HG03439 (cell line): ENCODE data around the gene BIN1.

Experiments used
- ATAC-seq: cut with Tn5 transposase; IDR thresholded peaks from one replicate; pipeline ENCODE4 v1.9.1; 2021; ENCODE audit warnings: mild to moderate bottlenecking, moderate library complexity; ENCODE audit not compliant: unreplicated experiment

Gene BIN1

DNA sequence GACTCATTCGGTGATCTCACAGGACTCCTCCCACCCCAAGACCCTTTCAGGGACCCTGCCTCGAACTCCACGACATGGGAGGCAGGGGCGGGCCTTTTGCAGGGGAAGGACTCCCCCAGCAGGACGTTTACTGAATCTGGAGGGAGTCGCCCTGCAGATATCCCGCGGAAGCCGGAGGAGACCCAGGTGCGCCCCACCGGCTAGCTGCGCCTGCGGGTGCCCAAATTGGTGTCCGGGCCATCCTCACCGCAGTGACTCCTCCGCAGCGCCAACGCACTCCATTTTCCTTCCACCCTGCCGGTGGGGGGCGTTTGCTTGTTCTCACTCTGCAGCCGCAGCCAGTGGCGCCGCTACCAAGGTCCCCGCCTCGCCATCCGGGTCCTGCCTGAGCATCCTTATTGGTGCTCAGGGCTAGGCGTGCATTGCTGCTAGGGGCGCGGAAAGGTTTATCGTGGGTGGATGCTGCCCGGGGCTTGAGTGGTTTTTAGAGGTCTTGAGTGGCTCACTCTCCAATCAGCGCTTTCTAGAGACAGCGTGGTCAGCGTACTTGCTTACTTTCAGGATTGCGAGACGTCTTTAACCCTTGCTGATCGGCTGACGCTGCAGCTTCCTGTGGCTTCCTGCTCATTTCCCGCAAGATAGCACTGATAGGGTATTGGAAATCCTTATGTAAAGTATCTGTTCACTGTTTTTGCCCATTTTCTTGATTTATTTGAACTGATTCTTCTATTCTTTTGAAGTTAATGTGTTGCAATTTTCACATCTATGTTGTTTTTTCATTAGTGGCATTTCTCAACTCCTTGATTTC lies 81.4 kb downstream of the BIN1 start:
- ATAC-seq = peak; percentile 94

DNA sequence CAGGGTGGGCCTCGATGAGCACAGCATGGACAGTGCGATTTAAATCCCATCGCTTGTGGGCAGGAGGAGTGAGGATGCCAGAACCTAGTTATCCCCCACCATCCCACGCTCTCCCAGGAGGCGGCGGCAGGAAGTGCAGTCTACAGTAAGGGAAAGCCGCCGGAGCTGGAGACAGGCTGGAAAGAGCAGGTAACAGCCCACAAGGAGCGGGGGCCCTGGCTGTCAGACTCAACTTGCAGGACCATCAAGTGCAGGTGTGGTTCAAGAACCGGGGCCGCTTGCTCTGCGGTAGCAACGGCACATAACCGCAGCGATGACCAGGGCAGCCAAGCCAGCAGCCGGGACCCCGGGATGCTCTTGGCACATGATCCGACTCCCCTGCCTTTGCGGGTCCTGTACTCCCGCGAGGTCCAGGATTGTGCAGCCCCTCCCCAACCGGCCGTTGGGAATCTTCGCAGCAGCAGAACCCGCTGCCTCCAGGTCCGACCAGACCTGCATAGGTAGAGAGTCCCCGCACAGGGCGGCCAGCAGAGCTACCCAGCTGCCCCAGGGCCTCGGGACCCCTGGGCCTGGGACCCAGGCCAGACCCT lies 82.1 kb downstream of the BIN1 start:
- ATAC-seq = no peak

DNA sequence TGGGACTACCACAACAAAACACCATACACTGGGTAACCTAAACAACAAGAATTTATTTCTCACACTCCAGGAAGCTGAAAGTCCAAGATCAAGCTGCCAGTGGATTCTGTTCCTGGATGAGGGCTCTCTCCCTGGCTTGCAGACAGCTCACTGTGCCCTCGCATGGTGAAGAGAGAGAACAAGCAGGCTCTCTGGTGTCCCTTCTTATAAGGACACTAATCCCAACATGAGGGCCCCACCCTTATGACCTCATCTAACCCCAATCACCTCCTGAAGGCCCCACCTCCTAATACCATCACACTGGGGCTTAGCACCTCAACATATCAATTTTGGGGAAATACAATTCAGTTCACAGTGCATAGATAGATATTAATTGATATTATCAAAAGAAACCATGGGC lies 83.5 kb downstream of the BIN1 start:
- no peak for ATAC-seq

DNA sequence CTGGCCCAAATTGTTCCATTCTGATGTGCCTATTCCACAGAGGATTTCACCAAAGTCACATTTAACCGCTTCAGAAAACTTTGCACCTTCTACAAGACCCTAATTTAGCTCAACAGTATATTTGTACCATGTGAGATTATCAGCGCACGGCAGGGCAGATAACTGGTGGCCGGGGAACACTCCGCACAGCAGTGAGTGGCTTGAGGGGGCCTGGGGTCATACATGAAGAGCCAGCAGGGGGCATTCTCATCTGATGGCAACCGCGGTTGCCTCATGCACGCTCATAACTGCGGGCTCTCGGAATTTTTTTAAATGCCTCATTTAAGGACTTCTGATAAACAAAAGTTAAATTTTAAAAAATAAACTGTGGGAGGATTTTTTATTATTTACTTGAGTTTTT lies 84.1 kb downstream of the BIN1 start:
- no peak for ATAC-seq

DNA sequence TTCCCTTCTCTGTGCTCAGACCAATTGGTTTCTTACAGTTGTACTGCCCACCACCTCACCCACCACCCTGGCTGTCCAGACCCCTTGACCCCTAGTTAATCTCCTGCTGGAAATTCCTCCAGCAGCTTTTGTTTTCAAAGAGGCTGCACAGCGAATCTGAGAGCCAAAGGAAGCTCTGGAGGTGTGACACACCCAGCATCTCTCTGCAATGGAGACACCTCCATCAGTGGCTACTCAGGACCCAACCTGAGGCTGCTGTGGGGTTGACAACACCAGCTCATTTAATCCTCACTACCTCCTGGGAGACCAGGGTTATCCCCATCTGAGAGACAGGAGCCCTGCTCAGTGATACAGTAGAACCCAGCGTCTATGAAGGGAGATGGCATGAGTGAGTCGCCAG lies 86.4 kb downstream of the BIN1 start:
- ATAC-seq = no peak

DNA sequence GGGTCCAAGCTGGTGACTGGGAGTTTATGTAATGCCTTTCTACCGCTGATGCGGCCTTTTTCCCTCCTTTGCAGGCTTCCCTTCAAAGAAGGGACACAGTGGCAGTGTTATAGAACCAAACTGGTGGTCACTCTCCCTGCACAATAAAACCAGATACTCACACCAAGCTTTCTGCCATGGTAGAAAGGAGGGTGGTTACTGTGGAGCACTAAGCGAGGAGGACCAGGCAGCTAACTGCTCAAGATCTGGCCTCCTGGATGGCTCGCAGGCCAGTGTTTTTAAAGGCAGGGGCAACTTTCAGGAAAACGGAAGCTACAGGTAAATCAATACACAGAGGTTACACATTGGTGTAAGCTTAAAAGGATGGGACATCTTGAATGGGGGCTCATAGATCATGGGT lies 89.4 kb downstream of the BIN1 start:
- ATAC-seq = no peak

DNA sequence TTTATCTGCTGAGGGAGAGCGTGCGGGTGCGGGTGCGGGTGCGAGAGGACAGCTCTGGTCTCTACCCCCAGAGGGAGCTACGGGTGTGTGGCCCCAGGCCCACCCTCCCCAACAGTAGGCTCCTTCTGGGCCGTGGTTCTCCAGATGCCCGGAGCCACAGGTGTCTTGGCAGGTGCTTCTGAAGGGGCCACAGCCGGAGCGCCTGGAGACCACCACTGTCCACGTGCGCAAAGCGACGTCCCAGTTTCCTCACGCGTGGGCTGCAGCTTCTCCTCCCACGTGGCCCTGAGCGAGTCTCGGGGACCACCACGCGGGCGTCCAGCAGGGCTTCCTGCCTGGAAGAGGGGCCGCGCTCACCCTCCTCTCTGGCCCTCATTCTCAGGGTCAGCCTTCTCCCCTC lies 90.6 kb downstream of the BIN1 start:
- no peak for ATAC-seq

DNA sequence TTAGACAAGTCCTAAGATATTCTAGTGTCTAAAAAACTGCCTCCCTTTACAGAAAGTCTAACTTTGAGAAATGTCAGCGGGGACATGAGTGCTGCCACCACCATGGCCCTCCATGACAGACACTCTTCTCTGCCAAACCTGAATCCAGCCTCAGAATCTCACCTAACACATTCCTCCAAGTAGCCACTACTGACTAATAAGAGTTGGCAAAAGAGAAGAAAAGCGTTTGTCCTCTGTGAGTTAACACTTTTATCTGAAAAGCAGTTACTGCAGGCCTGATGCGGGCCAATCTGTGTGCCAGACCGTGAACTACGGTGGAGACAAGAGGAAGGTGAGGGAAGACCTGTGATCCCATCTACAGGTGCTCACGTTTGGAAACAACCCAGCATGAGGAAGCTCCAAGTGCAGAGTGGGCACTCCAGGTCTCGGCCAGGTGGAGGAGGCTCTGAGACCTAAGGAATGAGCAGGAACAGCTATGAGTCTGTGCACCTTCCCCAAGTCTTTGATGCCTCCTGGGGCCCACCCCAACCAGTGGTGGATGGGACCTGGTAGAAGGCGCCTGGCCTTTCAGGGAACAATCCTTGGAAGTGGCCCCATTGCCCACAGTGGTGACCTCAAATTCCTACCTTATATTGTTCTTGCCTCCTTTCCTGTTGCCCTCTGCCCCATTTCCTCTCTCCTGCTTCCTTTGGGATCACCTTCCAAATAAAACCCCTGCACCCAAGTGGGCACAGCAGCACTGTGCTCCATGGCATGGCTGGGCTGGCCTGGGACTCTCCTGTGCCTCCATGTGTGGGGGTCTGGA lies 91.6 kb downstream of the BIN1 start:
- no peak for ATAC-seq

DNA sequence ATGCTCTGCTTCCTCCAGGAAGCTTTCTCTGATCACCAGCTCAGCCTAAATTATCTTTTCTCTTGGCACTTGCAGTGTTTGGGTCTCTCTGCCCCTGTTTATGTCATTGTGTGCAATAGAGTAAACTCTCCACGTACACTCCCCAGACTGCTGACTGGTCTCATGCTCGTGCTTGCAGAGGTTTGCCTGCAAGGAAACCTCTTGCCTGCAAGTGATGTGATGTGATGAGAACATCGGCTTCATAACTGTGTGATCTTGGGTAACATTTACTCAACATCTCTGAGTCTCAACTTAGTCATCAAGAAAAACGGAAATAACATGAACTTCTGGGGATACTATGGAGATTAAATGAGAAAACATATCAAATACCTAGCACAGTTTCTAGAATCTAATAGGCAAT lies 92.3 kb downstream of the BIN1 start:
- no peak for ATAC-seq

DNA sequence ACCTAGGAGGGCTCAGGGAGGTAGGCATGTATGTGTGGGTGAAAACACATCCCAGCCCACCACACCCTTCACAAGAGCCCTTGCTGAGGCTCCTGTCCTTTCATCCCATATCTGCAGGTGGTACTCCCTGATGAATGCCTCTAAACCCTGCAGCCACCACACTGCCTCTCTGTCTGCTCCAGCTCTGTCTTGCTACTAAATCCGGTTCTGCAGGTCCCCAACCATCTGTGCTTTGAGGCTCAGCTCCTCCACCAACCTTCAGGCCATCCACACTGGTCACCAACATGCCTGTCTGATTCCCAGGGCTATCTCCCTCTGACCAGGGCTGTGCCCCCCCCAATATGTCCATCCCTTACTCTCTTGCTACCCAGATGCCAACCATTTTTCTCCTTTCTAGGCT lies 92.7 kb downstream of the BIN1 start:
- ATAC-seq = no peak

DNA sequence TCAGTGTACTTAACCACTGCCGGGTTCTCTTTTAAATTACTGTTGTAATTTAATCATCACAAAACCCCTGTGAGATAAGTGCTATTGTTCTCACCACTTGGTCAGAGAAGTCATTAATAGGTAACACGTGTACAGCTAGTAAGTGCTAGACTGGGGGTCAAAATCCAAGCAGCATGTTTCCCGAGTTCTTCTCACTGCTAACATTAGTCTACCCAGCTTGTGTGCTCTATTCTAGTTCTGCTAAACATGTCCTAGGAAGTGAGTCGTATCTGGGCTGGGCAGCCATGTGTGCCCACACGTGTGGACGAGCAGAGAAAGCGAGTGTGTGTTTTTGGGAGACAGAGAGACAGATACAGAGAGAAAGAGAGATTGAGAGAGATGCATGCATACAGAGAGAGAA lies 94.1 kb downstream of the BIN1 start:
- no peak for ATAC-seq

DNA sequence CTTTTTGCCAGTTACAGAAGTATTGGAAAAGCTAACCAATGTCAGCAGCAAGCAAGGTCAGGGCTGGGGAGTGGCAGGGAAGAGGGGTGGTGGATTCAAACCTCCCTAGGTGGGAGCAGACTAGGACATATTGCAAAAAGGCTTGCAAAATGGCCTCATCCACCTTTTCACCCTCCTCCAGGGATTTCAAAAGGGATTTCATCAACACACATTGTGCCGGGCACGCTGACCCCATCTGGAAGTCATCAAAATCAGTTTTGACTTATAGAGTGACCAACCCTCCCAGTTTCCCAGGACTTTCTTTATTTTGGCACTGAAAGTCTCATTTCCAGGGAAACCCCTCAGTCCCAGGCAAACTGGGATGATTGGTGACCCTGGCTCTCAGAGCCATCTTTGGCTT lies 94.7 kb downstream of the BIN1 start:
- no peak for ATAC-seq

DNA sequence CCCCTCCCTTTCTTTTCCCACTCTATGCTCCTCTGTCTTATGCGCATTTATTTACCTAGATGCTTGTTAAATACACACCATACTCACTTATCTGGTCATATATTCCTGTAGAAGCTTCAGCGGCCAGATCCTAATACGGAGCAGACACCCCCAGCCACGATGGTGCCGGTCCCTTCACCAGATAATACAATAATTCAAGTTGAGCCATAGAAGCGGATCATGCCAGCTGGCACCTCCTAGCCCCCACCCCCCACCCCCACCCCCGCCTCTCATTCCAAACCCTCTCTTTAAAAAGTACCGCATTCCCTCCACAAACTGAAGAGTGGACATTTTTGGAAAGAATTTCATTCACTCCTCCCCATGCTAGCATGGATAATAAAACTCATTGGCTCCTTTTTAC lies 95.2 kb downstream of the BIN1 start:
- no peak for ATAC-seq

DNA sequence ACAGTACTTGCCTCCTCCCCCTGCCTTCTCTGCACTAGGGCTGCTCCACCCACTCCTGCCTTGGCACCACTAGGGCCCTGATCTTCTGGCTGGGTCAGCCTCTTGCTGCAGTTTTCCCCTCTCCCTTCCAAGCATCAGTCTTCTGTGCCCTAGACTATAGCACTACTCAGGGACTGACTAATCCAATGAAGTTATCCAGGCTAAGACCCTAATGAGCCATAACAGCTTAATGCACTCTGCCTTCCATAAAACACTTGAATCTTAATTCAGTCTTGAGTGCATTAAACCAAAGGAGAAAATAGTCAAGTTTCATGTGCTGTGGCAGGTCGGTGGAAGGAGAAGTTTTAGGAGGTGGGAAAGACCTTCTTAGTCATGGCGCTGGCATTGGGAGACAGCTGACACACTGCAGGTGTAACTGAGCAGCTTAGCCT lies 95.7 kb downstream of the BIN1 start:
- ATAC-seq = no peak

DNA sequence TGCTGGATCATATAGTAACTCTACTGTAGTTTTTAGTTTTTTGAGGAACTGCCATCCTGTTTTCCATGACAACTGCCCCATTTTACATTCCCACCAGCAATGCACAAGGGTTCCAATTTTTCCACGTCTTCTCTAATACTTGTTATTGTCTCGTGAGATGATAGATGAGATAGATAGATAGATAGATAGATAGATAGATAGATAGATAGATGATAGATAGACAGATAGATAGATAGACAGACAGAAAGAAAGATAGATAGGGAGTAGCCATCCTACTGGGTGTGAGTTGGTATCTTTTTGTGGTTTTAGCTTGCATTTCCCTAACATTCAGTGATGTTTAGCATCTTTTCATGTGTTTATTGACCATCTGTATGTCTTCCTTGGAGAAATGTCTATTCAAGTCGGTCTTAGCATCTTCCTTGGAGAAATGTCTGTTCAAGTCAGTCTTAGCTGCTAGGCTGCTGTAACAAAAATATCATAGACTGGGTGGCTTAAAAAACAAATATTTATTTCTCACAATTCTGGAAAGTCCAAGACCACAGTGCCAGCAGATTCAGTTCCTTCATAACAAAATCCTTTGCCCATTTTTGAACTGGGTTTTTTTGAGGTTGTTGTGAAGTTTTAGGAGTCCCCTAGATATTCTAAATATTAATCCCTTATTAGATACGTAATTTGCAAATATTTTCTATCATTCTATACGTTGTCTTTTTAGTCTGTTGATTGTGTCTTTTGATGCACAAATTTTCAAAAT lies 98.5 kb downstream of the BIN1 start:
- ATAC-seq = no peak

DNA sequence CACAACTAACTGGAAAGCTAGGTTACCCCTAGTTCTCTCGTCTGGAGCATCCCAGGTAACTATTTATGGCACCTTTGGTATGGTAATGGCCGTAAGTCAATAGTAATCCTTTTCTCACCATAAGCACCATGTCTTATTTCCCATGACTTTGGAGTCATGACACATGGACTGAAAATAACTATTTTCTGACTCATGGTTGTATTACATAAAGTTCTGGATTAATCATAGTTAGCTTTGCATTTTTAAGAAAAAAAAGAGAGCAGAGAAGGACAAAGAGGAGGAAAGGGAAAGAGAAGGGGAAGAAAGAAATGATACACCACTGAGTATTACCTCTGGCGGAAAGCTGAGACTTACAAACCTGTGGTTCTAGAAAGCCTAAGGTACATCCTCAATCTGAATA lies 99.3 kb downstream of the BIN1 start:
- no peak for ATAC-seq

DNA sequence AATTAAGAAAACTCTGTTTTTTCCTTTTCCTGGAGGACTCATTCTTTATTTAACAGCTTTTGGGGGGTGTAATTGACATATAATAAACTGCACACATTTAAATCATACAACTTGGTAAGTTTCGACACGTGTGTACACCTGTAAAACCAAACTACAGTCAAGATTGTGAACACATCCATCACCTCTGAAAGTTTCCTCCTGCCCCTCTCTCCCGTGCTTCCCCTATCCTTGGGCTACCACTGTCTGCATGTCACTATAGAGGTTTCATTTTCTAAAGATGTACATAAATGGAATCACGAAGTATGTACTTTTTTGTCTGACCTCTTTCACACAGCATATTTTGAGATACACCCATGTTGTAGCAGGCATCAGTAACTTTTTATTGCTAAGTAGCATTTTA lies 100.0 kb downstream of the BIN1 start:
- ATAC-seq = no peak

DNA sequence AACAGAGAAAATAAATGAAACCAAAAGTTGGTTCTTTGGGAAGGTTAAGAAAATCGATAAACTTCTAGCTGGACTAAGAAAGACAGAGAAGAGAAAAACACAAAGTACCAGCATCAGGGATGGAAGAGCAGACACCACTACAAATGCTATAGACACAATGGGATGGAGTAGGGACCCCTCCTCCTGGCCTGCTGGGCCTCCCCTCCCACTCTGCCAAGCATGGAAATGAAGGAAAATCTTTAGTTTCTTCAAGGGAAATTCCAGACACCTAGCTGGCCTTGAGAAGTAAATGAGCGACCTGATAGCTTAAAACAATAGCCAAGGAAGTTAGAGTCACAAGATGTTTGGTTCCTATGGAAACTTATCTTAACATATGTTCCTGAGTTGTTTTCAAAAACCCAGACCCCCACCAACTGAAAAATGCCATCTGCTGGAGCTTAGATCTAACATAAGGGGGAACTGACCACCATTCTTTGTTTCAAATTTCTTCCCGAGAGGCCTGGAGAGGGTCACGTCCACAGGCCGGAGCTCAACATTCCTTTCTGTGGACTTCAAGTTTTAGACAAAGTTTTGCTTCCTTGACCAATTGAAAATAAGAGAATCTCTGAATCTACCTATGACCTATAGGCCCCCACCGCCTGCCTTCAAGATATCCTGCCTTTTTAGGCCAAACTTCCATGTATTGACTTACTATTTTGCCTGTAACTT lies 101.9 kb downstream of the BIN1 start:
- no peak for ATAC-seq

DNA sequence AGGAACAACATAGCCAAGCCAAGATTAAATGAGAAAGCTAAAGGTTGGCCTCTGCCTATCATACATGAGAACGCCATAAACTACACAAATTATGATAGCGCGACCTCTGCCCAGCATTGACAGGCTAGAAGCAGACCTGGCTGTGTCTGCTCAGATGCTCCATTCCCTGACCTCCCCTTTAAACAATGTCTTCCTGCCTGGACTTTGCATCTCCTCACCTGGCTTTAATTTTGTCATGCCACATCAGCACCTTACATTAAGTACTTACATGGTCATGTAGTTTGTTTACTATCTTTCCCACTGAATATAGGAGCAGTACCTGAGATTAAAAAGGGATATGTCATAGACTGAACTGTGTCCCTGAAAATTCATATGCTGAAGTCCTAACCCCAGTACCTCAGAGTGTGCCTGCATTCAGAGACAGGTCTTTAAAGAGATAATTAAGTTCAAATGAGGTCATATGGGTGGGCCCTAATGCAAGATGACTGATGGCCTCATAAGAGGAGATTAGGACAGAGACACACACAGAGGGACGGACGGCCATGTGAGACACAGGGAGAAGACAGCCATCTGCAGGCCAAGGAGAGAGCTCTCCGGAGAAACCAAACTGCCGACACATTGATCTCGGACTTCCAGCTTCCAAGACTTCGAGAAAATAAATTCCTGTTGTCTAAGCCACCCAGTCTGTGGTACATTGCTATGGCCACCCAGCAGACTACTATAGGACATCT lies 103.7 kb downstream of the BIN1 start:
- no peak for ATAC-seq

DNA sequence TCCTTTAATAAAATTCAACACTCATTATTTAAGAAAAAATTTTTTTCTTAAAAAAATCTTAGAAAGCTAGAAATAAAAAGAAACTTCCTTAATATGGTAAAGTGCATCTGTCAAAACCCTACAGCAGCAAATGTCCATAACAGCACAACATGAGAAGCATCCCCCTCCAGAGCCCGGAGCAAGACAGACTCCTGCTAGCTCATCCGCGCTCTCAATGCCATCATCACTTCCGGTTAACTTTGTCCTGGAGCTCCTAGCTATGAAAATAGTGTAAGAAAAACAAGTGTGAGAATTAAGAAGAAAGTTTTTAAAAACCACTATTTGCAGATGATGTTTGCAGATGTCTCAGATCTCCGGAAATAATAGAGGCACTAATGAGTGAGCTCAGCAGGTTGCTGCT lies 105.2 kb downstream of the BIN1 start:
- ATAC-seq = no peak
